ENCODE results near the gene ENTPD7.
"Not testable (repeated sequence)": the region's sequence is repeated elsewhere in the genome, so short reads cannot be mapped to it uniquely, and the experiment has no call there.

The ENTPD7 gene

GRCh38 chr10:99659031-99659867, at the start of gene ENTPD7:
Gene ENTPD7, plus strand, starts transcription at chr10:99659509. Its CDS starts 448 bp downstream, at chr10:99659957.
- DNase-seq (ENCODE audit: low read depth), result peak; percentile 64

- no peak for DNase-seq (ENCODE audit: low read depth)
Measured at GRCh38 chr10:99610221-99610620, 49.1 kb upstream of the ENTPD7 start.

- no peak for DNase-seq (ENCODE audit: low read depth)
Measured at GRCh38 chr10:99611326-99611725, 48.0 kb upstream of the ENTPD7 start.

GRCh38 chr10:99612167-99612831, 47.0 kb upstream of the ENTPD7 start:
- DNase-seq (ENCODE audit: low read depth), result no peak

- no peak for DNase-seq (ENCODE audit: low read depth)
Measured at GRCh38 chr10:99615426-99615825, 43.9 kb upstream of the ENTPD7 start.

GRCh38 chr10:99617696-99618095, 41.6 kb upstream of the ENTPD7 start:
- DNase-seq (ENCODE audit: low read depth), result no peak

- no peak for DNase-seq (ENCODE audit: low read depth)
Measured at GRCh38 chr10:99619090-99619800, 40.1 kb upstream of the ENTPD7 start.

GRCh38 chr10:99619851-99620710, 39.2 kb upstream of the ENTPD7 start, which contains the start of gene SLC25A28:
Gene SLC25A28, minus strand, starts transcription at chr10:99620439. Its CDS starts 104 bp downstream, at chr10:99620335.
- peak; percentile 83 for DNase-seq (ENCODE audit: low read depth)

GRCh38 chr10:99620711-99621453, 38.4 kb upstream of the ENTPD7 start:
- DNase-seq (ENCODE audit: low read depth), result peak; percentile 58

- DNase-seq (ENCODE audit: low read depth), result no peak
Measured at GRCh38 chr10:99621454-99622251, 37.7 kb upstream of the ENTPD7 start.

GRCh38 chr10:99623919-99624318, 35.4 kb upstream of the ENTPD7 start:
- DNase-seq (ENCODE audit: low read depth), result no peak

GRCh38 chr10:99625124-99625523, 34.2 kb upstream of the ENTPD7 start:
- not testable (repeated sequence) for DNase-seq (ENCODE audit: low read depth)

- no peak for DNase-seq (ENCODE audit: low read depth)
Measured at GRCh38 chr10:99628923-99629624, 30.2 kb upstream of the ENTPD7 start.

- no peak for DNase-seq (ENCODE audit: low read depth)
Measured at GRCh38 chr10:99629625-99629978, 29.7 kb upstream of the ENTPD7 start.

GRCh38 chr10:99630433-99630832, 28.9 kb upstream of the ENTPD7 start:
- no peak for DNase-seq (ENCODE audit: low read depth)

- no peak for DNase-seq (ENCODE audit: low read depth)
Measured at GRCh38 chr10:99630991-99631390, 28.3 kb upstream of the ENTPD7 start.

- no peak for DNase-seq (ENCODE audit: low read depth)
Measured at GRCh38 chr10:99631496-99631895, 27.8 kb upstream of the ENTPD7 start.

GRCh38 chr10:99633832-99634231, 25.5 kb upstream of the ENTPD7 start:
- no peak for DNase-seq (ENCODE audit: low read depth)

- no peak for DNase-seq (ENCODE audit: low read depth)
Measured at GRCh38 chr10:99647601-99648151, 11.6 kb upstream of the ENTPD7 start.

All from stimulated activated CD8-positive, alpha-beta memory T cell treated with anti-CD3 and anti-CD28 coated beads, Interleukin-15, amount 100 ng/mL, for 1 hour (primary cell).